ENCODE measurements around the gene KDM5C. TPM values are rescaled to one million over a fixed set of nuclear protein-coding genes. Genes with fewer than 3 reads are reported as not detected.

Gene KDM5C
- total and polyA plus RNA-seq, 2 of the 8 experiments (the other 6 are each of a cell fraction or from before 2014, with no cell fraction given) = 42.4 to 82.2 TPM

DNA sequence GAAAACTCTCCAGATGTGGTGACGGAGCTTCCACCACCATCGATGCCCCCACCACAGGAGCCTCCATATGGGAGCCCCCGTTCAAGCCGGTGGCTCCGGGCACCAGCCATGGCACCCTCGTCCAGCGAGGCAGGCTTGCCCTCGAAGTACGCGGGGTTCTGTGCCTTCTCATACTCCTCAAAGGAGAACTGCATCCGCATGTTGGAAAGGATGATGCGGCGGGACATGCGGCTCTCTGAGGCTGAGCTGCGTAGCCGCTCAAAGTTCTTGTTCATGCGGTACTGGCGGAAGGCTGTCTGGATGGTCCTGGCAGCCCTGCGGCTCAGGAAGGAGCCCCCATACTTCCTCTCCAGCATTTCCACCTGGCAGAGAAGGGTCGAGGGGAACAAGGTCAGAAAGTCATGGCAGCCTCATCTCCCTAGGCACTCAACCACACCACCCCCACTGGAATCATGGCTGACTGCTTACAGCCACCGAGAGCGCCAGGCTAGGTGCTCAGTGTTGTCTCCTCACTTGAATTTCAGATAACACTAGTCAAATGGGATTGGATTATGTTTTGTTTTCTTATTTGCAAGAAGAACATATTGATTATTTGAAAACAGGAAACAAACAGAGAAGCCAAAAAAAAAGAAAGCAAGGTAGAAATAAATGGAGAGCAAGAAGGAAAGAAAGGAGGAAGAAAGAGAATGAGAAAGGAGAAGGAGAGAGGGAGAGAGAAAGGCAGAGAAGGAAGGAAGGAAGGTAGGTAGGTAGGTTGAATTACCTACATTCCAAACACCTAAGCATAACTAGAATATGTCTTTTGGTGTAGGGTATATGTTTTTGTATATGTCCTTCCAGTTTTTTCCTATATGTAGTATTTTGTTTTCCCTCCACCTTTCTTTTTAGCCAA is 29.8 kb upstream of the KDM5C start (continued):
- TF ChIP-seq HDAC2 (IDR thresholded peaks at IDR 0.05; ENCODE audit: borderline replicate concordance in 1 of 2, low read depth in 2 of 2, low read length in 2 of 2) (no peak), PHF8 (conservative IDR thresholded peaks at IDR 0.05; ENCODE audit: low read depth, low read length) (no peak)

Measured in H1 (cell line).